AG09319 (cell line): ENCODE data around the gene KIFC1.
"Not testable (repeated sequence)": the region's sequence is repeated elsewhere in the genome, so short reads cannot be mapped to it uniquely, and the experiment has no call there.

ENCODE experiments used
- DNase-seq: peaks from one replicate; pipeline ENCODE4 v3.0.0-alpha.2; 2010; ENCODE audit warnings: low read depth; ENCODE audit errors: extremely low read depth
- CTCF ChIP-seq: IDR thresholded peaks from 2 replicates; pipeline ENCODE4 v1.5.1; 2011; ENCODE audit warnings: low read depth, mild to moderate bottlenecking, inconsistent platforms, low read length, moderate library complexity

KIFC1 gene

GRCh38 chr6:33390767-33391277 lies 801 bp upstream of the KIFC1 start:
- no peak for DNase-seq
- no peak for TF ChIP-seq CTCF

DNA sequence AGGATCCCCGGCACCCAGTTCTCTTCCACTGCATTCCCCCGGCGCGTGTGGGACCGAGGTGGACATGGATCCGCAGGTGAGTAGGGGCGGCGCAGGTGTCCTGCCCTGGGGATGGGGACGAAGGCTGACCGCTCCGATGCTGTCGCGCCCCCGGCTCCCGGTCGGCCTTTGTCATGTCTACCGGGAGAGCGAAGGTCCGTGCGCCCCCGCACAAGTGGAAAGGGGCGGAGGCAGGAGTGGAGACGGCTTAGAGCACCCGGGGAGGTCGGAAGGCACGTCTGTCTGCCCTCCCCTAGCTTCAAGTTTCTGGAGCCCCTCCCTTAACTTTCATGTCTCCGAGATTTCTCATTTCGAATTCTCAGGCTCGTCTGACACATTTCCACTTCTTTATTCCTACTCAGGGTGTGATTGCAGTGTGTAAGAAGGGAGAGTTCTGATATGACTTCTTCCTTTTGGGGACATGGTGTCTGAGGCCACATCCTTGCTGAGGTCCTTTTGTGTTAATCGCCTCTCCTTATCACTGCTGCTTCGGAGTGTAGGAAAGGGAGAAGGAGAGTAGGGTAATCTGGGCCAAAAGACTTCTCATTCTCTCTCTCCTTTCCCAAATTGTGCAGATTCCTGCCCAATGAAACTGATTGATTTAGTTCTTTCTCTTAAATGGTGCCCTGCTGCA lies 435 bp downstream of the KIFC1 start:
- no peak for TF ChIP-seq CTCF
- no peak for DNase-seq

- no peak for DNase-seq
- no peak for TF ChIP-seq CTCF
These were observed 949 bp downstream of the KIFC1 start for GRCh38 chr6:33392595-33392948.

DNA sequence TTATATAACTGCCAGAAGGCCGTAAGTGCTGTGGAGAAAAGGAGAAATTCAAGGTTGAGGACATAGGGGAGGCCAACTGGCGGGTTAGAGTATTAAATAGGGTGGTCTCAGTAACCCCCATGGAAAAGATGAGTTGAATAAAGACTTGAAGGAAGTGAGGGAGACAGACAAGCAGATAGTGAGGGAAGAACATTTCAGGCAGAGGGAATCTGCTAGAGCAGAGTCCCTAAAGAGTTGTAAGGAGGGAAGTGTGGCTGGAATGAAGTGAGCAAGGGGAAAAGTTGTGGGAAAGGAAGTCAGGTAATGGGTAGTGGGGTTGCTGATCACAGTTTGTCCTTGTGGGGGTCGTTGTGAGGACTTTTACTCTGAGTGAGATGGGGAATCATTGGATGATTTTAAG lies 1.4 kb downstream of the KIFC1 start:
- no peak for TF ChIP-seq CTCF
- DNase-seq, result no peak

DNA sequence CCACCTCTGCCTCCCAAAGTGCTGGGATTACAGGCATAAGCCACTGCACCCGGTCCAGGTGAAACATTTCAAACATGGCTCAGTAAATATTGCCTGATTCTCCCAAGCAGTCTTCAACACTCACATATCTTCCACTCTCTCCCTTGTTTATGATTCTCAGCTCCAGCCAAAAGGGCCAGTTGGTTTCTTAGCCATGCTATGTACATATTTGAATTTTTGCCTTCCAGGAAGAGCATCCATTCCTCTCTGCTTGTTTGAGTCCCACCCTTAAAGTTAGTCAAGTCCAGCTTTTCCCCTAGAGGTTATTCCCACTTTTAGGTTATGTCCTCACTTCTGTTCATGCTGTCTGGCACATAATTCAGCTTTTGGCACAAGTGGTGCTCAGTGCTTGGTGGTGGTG lies 5.9 kb downstream of the KIFC1 start:
- DNase-seq, result no peak
- TF ChIP-seq CTCF, result no peak

GRCh38 chr6:33398601-33399000 lies 7.0 kb downstream of the KIFC1 start:
- DNase-seq, result not testable (repeated sequence)

DNA sequence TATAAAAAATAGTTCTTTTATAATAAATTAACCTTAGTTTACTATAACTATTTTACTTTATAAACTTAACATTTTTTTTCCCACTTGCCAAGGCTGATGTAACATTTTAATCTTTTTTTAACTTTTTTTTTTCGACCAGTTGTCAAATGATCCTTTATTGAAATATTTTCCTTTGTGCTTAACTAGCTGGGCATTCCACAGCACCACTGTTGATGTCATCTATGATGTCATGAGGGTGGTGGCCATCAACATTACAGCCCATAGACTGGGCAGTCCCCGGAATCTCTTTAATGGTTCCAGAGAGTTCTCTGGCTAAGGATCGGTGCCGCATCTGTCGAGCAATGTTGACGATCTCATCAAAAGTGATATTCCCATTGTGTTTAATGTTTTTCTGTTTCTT lies 8.3 kb downstream of the KIFC1 start:
- not testable (repeated sequence) for DNase-seq

- TF ChIP-seq CTCF, result no peak
- DNase-seq, result no peak
These were observed 13.3 kb downstream of the KIFC1 start for GRCh38 chr6:33404884-33405283.
